Keratinocyte (primary cell): ENCODE results near the gene CDC42EP3. TPM values are rescaled to one million over a fixed set of nuclear protein-coding genes. Genes with fewer than 3 reads are reported as not detected.

ENCODE experiments used
- DNase-seq: peaks from one replicate; pipeline ENCODE4 v3.0.0-alpha.2; 2011; ENCODE audit warnings: low read depth, missing footprints, low spot score
- FAIRE-seq: peaks from 2 replicates; lab custom pipeline; 2011; peaks lifted over from hg19 to GRCh38; lab: Jason Lieb, UNC
- H2AFZ ChIP-seq: 2 replicates; pipeline ENCODE4 v1.6.0; 2012; ENCODE audit warnings: low read length, control low read depth, inconsistent platforms; ENCODE audit not compliant: control insufficient read depth
- H3K27ac ChIP-seq: 2 replicates; pipeline ENCODE4 v1.5.1; 2011; ENCODE audit warnings: low read length; ENCODE audit not compliant: control insufficient read depth, insufficient read depth
- H3K27me3 ChIP-seq: 3 replicates; pipeline ENCODE4 v1.6.0; 2011; ENCODE audit warnings: low read length; ENCODE audit not compliant: control insufficient read depth, insufficient read depth; ENCODE audit errors: extremely low read depth
- H3K36me3 ChIP-seq, 2 experiments: 2 replicates in 1 of 2; 3 replicates in 1 of 2; pipeline ENCODE4 v1.5.1; 2011; ENCODE audit warnings: low read length in 2 of 2, mild to moderate bottlenecking in 1 of 2; ENCODE audit not compliant: control insufficient read depth in 2 of 2, insufficient read depth in 2 of 2; ENCODE audit errors: extremely low read depth in 1 of 2
- H3K4me1 ChIP-seq: 3 replicates; pipeline ENCODE4 v1.5.1; 2011; ENCODE audit warnings: low read length; ENCODE audit not compliant: control insufficient read depth, insufficient read depth; ENCODE audit errors: extremely low read depth
- H3K4me2 ChIP-seq: 3 replicates; pipeline ENCODE4 v1.6.0; 2011; ENCODE audit warnings: low read depth, low read length; ENCODE audit not compliant: control insufficient read depth, insufficient read depth; ENCODE audit errors: extremely low read depth
- H3K4me3 ChIP-seq, 3 experiments: fragments of 200-600 bp in 1 of 3; sonication (generic) in 1 of 3; 2 replicates in 2 of 3; 3 replicates in 1 of 3; pipeline ENCODE4 v1.5.1; 2011 to 2016; ENCODE audit warnings: low read length in 3 of 3, mild to moderate bottlenecking in 3 of 3, control low read depth in 2 of 3, inconsistent platforms in 1 of 3, low read depth in 1 of 3, mixed read lengths in 1 of 3, mixed run types in 1 of 3, moderate library complexity in 1 of 3; ENCODE audit not compliant: control insufficient read depth in 2 of 3, insufficient read depth in 2 of 3; ENCODE audit errors: extremely low read depth in 1 of 3
- H3K79me2 ChIP-seq: 2 replicates; pipeline ENCODE4 v1.6.0; 2012; ENCODE audit warnings: low read length; ENCODE audit not compliant: control insufficient read depth, insufficient read depth
- H3K9ac ChIP-seq: 3 replicates; pipeline ENCODE4 v1.6.0; 2011; ENCODE audit warnings: low read length; ENCODE audit not compliant: control insufficient read depth, insufficient read depth; ENCODE audit errors: extremely low read depth
- H3K9me1 ChIP-seq: 3 replicates; pipeline ENCODE4 v1.6.0; 2011; ENCODE audit warnings: low read length; ENCODE audit not compliant: control insufficient read depth, insufficient read depth; ENCODE audit errors: extremely low read depth
- H3K9me3 ChIP-seq: 2 replicates; pipeline ENCODE4 v1.5.1; 2012; ENCODE audit warnings: low read depth, low read length; ENCODE audit not compliant: control insufficient read depth
- H4K20me1 ChIP-seq: 3 replicates; pipeline ENCODE4 v1.6.0; 2011; ENCODE audit warnings: low read length; ENCODE audit not compliant: control insufficient read depth, insufficient read depth; ENCODE audit errors: extremely low read depth
- EZH2 ChIP-seq: IDR thresholded peaks from one replicate; pipeline ENCODE4 v1.6.1; 2012; ENCODE audit warnings: inconsistent platforms, mild to moderate bottlenecking, low read length, moderate library complexity
- dilution Hi-C: fragments of 300-500 bp; cut with MboI; formaldehyde crosslinking; loops from one replicate; pipeline ENCODE4 v1.7.0; 2020; ENCODE audit warnings: low sequenced_read_pairs; ENCODE audit not compliant: extremely low pct_ligation_motif_present
- polyA plus RNA-seq, 5 experiments: library from polyadenylated mRNA; depleted of rRNA in 3 of 5; stranded (reverse) in 3 of 5; stranded (forward) in 1 of 5; unstranded in 1 of 5; fragments of >200 nt; gene quantifications; 1 replicate in 1 of 5; 2 replicates in 3 of 5; 3 replicates in 1 of 5; pipeline versions ENCODE4 v1.2.1 to v1.2.3, GENCODE V29; 2011 to 2012; ENCODE audit warnings: missing spikeins in 2 of 5, low read depth in 1 of 5, low replicate concordance in 1 of 5
- TF ChIP-seq, protein P1 (sequence below), 3 experiments: IDR thresholded peaks in 1 of 3; conservative IDR thresholded peaks in 1 of 3; optimal IDR thresholded peaks in 1 of 3; 2 replicates in 2 of 3; 3 replicates in 1 of 3; pipeline versions ENCODE3 to v1.5.1; 2011; ENCODE audit warnings: low read length in 3 of 3, mild to moderate bottlenecking in 3 of 3, moderate library complexity in 2 of 3, control low read depth in 1 of 3, inconsistent platforms in 1 of 3; ENCODE audit not compliant: insufficient read depth in 2 of 3; ENCODE audit errors: extremely low read depth in 1 of 3

Gene CDC42EP3
- polyA plus RNA-seq, 1 donor (not counting 4 experiments of a cell fraction or from before 2014, with no cell fraction given) = 34.6 TPM

DNA sequence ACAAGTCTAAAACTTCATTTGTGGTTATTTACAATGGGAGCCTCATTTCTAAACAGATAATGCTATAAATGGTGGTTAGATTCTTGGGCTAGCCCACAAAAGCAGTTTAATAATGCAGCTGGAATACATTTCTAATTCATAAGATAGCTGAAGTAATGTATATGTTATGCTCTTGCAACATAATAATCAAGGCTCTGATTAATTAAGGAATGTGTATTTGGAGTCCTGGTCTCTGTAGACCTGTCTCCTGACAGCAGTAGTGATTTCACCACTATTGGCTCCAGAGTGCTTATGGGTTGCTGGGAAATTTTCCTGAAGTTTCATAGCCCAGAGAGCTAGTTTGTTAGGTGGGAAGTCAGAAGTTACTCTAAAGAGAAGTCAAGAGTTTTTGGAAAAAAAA, 21.3 kb upstream of the CDC42EP3 start:
- Histone ChIP-seq H3K79me2 (no peaks in the 10 kb centered on the region), H3K27me3 (no peaks in the 10 kb centered on the region), H2AFZ (no peak overlapping the region), H3K4me2 (no peak overlapping the region), H4K20me1 (no peaks in the 10 kb centered on the region), H3K9me1 (no peaks in the 10 kb centered on the region), H3K27ac (no peak overlapping the region), H3K9me3 (no peaks in the 10 kb centered on the region), H3K9ac (no peak overlapping the region), H3K4me3 (no peak overlapping the region), H3K4me1 (peaks cover 11% of the 10 kb centered on the region), H3K36me3 (no peaks in the 10 kb centered on the region)
- no peak for TF ChIP-seq EZH2
- TF ChIP-seq, protein P1, sequence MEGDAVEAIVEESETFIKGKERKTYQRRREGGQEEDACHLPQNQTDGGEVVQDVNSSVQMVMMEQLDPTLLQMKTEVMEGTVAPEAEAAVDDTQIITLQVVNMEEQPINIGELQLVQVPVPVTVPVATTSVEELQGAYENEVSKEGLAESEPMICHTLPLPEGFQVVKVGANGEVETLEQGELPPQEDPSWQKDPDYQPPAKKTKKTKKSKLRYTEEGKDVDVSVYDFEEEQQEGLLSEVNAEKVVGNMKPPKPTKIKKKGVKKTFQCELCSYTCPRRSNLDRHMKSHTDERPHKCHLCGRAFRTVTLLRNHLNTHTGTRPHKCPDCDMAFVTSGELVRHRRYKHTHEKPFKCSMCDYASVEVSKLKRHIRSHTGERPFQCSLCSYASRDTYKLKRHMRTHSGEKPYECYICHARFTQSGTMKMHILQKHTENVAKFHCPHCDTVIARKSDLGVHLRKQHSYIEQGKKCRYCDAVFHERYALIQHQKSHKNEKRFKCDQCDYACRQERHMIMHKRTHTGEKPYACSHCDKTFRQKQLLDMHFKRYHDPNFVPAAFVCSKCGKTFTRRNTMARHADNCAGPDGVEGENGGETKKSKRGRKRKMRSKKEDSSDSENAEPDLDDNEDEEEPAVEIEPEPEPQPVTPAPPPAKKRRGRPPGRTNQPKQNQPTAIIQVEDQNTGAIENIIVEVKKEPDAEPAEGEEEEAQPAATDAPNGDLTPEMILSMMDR (optimal IDR thresholded peaks at IDR 0.05 in 1 of 3, IDR thresholded peaks at IDR 0.05 in 1 of 3, conservative IDR thresholded peaks at IDR 0.05 in 1 of 3; ENCODE audit: extremely low read depth in 1 of 3, insufficient read depth in 2 of 3, low read length in 3 of 3) = no peak
- dilution Hi-C loops = no loop called here
- FAIRE-seq = no peak
- no peak for DNase-seq

DNA sequence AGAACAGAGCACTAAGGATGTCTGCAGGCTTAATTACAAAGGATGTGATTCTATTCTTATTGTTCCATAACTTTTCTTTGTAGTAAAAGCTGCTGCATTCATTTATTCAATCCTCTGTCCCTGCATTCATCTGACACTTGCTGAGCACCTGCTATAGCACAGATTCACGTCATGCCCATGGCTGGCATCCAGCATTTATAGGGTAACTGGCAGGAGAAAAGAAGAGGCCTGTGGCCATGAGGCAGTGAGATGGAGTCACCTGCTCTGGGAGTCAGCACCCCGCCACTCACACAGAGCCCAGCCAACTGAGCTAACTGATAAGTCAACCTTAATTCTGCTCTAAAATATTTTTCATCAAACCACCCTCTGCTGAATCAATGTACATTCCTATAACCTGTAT, 18.3 kb upstream of the CDC42EP3 start:
- H3K9me3 ChIP-seq = no peaks in the 10 kb centered on the region
- TF ChIP-seq, protein P1 (optimal IDR thresholded peaks at IDR 0.05 in 1 of 3, IDR thresholded peaks at IDR 0.05 in 1 of 3, conservative IDR thresholded peaks at IDR 0.05 in 1 of 3; ENCODE audit: extremely low read depth in 1 of 3, insufficient read depth in 2 of 3, low read length in 3 of 3) = no peak
- DNase-seq = no peak
- no peaks in the 10 kb centered on the region for H3K27me3 ChIP-seq
- no peak overlapping the region for H3K4me3 ChIP-seq
- H3K27ac ChIP-seq = no peak overlapping the region
- no peak overlapping the region for H2AFZ ChIP-seq
- peaks cover 11% of the 10 kb centered on the region for H3K4me1 ChIP-seq
- no peak for FAIRE-seq
- no peaks in the 10 kb centered on the region for H3K79me2 ChIP-seq
- no peaks in the 10 kb centered on the region for H3K36me3 ChIP-seq
- no peak overlapping the region for H3K4me2 ChIP-seq
- no peak overlapping the region for H3K9ac ChIP-seq
- H4K20me1 ChIP-seq = no peaks in the 10 kb centered on the region
- no peaks in the 10 kb centered on the region for H3K9me1 ChIP-seq
- dilution Hi-C loops = no loop called here
